ENCODE results near the gene VWA1.

VWA1 gene

GRCh38 chr1:1431845-1432273, 3.6 kb upstream of the VWA1 start:
- TF ChIP-seq CTCF (IDR thresholded peaks at IDR 0.05): no peak

DNA sequence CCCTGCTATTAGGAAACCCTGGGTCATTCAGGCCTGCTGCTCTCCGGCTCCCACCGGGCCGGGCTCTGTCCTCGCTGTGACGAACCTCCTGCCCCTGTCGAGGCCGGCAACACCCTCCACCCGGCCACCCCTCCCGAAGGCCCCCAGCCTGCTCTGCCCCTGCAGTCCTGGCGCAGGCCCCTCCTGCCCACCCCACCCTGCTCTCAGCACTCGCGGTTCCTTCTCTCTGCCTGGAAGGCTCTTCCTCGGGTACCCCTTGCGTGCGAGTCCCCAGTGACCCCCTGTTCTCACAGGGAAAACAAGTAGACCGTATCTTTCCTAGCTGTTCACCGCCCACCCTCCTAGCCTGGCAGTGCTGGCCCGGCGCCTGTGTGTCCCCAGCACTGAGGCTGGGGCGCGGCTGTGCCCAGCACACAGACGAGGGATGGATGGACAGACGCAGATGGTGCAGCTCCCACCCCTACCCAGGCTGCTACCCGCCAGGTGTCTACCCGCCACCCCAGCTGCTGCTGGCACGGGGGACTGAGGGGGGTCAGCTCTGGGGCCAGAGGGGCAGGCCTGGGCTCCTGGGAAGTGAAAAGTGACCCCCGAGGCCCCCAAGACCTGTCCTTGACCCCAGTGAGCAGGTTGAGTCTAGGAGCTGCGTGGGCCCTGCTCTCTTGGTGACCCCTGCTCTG, 3.1 kb upstream of the VWA1 start:
- TF ChIP-seq CTCF (IDR thresholded peaks at IDR 0.05): no peak

DNA sequence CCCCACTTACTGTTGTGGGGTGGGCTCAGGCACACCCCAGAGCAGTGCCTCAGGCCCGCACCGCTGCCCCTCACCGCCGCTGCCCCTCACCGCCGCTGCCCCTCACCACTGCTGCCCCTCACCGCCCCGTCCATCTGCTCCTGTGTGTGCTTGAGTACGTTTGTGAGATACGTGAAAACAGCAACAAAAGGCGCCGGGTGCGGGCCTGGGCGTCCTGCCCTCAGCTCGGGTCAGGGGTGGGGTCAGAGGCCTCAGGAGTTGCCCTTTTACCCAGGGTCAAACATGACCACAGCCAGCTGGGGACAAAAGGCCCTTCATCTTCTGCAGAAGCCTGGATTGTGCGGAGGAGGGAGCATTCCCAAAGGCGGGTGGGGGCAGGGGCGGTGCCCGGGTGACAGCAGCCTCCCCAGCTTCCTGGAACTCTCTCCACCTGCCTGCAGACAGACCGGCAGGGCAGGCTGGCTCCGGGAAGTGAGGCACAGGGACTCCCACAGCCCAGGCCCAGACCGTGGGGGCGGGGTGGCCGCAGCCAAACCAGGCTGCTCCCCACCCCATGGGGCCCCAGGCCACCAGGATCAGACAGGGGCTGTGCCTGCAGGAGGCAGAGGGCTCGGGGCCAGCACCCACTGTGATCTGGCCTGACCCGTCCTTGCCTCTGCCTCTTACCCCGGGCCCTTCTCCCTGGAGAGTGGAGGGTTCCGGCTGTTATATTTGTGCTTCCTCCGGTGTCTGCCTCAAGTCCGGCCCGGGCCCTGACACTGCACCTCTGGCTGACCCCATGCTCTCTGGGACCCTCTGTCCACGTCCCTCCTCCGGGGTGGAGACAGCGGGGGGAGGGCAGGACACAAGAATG, 2.3 kb upstream of the VWA1 start:
- TF ChIP-seq CTCF (IDR thresholded peaks at IDR 0.05): no peak

GRCh38 chr1:1433804-1434130, 1.7 kb upstream of the VWA1 start:
- no peak for TF ChIP-seq CTCF (IDR thresholded peaks at IDR 0.05)

DNA sequence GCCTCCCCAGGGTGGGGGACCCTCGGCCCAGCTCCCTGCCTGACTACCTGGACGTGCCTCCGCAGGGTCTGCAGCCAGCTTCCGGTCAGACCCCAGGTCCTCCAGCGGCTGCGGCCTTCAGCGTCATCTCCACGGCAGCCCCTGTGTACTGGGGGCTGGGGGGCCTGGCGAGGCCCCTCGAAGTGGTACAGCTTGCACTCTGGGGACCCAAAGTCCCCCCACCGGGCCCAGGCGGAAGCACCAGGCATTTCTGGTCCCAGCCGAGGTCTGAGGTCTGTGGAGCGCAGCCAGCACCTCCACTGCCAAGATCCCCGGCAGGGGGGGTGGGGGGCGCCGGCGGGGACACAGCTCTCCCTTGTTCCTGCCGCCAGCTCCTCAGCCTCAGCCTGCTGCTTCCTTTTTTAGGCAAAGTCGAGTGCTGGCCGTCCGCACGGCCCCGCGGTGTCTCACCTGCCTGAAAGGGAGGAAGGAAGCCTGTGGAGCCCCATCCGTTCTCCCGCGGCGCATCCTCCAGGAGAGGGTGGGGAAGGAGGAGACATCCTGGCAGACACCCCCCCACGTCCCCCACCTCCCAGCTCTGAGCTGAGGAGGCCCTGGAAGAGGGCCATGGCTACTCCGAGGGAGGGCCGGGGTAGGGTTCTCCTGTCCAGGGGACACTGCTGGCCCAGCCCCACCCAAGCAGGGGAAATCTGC, 1.2 kb upstream of the VWA1 start:
- no peak for TF ChIP-seq CTCF (IDR thresholded peaks at IDR 0.05)

DNA sequence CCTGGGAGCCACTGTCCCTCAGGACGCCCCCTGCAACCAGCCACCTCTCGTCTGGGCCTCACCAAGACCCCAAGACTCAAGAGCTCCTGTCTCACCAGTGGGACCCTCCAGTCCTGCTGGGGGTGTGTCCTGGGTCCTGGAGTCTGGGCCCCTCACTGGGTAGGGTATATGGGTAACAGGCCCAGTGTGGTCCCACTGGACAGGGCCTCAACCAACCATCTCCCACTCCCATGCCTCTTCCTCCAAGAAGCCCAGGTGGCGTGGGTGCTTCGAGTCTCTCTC, 725 bp upstream of the VWA1 start:
- TF ChIP-seq CTCF (IDR thresholded peaks at IDR 0.05): no peak

DNA sequence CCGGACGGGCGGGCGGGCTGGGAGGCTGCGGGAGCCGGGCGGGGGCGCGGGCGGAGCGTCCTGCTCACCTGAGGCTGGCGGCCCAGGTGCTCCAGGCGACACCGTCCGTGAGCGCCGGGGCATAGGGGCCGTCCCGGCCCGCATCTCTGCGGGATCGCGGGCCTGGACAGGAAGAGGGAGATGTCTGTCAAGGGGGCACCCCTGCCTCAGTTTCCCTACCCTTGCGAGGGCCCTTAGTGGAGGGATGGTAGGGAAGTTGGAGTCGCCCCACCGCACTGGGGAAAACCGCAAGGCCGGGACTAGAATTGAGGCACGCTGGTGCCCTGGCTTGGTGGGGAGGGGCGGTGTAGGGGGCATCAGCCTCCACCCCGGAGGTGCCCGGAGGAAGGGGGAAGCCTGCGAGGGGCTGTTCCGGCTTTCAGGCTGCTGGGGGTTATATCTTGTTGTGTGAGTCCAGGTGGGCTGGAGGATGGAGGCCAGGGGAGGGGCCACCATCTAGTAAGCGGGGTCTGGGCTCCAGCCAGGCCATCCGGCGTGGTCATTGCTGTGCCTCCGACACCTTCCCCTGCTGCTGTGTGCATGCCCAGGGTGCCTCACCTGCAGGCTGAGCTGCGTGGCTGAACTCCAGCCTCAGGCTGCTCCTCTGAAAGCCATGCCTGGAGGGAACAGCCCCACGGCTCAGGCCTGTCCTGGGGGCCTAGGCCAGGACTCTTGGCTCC, 580 bp downstream of the VWA1 start:
- no peak for TF ChIP-seq CTCF (IDR thresholded peaks at IDR 0.05)

Data from LNCAP (cell line).